Skeletal muscle cell (primary cell): ENCODE measurements around the gene LRCH1.

Experiments used
- DNase-seq: peaks from one replicate; pipeline ENCODE4 v3.0.0-alpha.2; 2010; ENCODE audit warnings: low read depth
- H3K4me3 ChIP-seq: 2 replicates; pipeline ENCODE4 v1.5.1; 2011; ENCODE audit warnings: low read depth, mild to moderate bottlenecking, control low read depth, low read length, moderate library complexity

The LRCH1 gene

DNA sequence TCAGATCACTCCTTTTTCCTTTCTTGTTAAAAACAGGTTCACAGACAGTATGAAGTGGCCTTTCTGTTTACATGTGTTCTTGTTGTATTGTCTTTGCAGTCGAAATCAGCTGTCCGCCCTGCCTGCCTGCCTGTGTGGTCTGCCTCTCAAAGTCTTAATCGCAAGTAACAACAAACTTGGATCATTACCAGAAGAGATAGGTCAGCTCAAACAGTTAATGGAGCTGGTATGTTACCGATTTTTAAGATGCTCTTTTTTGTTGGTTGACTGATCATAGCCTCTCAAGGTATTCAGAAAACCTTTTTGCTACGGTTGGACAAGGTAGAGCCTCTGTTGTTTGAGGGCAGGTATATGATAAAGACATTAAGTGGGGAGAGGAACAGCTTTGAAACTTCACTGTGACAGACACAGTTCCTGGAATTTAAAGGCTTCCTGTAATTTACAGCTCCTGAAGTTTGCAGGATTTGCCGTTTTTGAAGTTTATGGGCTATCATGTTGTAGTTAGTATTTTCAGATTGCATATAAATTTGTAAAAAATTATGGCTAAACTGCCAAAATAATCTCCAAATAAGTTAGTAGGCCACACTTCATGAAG, 116.1 kb downstream of the LRCH1 start:
- DNase-seq = no peak
- H3K4me3 ChIP-seq = no peak overlapping the region

DNA sequence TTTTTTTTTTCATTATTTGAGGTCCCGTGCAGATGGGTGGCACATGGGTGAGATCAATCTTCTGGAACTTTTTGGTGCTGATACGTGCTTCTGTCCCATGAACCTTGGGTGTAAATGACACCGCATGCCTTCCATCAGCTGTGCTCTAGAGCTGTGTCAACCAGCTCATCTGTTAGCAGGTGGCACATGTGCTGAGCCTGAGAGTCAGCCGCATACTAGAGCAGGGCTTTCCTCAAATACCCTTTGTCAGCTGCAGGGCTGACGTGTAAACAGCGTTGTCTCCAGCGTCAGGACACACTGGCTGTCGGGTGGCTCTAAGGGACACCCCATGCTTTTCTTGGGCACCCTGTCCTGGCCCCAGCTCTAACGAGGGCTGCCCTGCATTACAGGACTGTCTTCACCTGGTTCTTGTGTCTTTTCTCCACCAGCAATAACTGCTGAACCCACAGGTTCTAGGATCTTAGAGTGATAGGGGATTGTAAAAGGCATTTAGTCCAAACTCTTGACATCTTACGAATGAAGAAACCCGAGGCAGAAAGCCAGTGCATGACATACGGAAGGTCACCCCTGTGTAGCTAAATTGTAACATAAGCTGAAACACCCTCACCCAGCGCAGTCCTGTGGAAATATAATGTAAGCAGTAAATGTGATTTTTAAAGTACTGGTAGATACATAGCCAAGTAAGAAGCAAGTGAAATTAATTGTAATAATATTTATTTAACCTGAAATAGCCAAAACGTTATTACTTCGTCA, 119.5 kb downstream of the LRCH1 start:
- no peak overlapping the region for H3K4me3 ChIP-seq

DNA sequence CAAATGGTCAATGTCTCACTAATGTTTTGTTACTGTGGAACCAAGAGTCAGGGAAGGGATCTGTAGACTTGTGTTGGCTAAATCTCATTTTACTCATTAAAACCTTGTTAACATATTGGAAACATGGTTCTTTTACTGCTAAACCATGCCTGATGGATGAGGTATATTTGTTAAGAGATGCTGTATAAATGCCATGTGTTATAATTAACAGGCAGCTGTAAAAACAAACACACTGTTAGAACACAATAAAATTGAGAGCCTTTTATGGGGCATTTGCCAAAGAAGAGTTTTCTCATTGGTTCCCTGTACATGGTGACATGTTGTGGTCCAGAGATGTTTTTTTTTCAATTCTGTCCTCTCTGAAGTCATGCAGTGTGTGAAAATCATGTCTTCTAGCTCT, 122.0 kb downstream of the LRCH1 start:
- no peak for DNase-seq
- no peak overlapping the region for H3K4me3 ChIP-seq

More for the DNA sequence above, 119.5 kb downstream of the LRCH1 start:
- DNase-seq = no peak

GRCh38 chr13:46676378-46676725, 123.4 kb downstream of the LRCH1 start:
- no peak overlapping the region for H3K4me3 ChIP-seq

GRCh38 chr13:46679369-46680120, 126.6 kb downstream of the LRCH1 start:
- DNase-seq = peak; percentile 58
- H3K4me3 ChIP-seq = peak overlapping the region; percentile 31

More at GRCh38 chr13:46676378-46676725, 123.4 kb downstream of the LRCH1 start:
- DNase-seq = no peak

DNA sequence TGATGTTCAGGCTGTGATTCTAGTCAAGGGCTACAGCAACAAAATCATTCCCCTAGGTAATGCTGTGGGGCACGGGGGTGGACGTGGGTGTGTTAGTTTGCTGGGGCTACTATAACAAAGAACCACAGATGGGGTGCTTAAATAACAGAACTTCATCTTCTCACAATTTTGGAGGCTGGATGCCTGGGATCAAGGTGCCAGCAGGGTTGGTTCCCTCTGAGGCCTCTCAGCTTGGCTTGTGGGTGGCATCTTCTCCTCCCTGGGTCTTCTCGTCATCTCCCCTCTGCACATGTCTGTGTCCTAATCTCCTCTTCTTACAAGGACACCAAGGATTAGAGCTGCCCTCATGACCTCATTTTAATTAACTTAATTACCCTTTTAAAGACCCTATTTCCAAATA, 129.0 kb downstream of the LRCH1 start:
- no peak for DNase-seq
- no peak overlapping the region for H3K4me3 ChIP-seq

DNA sequence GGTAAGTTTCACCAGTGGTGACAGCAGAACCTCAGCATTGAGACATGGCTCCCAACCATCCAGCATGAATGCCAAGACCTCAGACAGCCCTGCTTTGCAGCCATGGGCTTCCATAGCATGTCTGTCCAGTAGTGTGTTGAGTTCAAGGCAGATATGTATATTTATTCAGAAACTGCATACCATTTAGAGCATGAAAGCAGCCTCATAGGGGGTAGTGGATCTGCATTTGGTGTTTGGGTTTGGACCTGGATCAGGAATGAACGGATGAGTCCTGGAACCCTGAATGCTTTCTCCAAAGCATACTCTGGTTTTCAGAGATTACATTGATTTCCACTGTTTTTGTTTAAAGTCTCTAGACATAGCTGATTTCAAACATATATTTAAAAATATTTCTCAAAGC, 129.7 kb downstream of the LRCH1 start:
- no peak for DNase-seq

GRCh38 chr13:46683676-46684260, 130.8 kb downstream of the LRCH1 start:
- no peak for DNase-seq
- no peak overlapping the region for H3K4me3 ChIP-seq

More for the DNA sequence above, 129.7 kb downstream of the LRCH1 start:
- H3K4me3 ChIP-seq = no peak overlapping the region

DNA sequence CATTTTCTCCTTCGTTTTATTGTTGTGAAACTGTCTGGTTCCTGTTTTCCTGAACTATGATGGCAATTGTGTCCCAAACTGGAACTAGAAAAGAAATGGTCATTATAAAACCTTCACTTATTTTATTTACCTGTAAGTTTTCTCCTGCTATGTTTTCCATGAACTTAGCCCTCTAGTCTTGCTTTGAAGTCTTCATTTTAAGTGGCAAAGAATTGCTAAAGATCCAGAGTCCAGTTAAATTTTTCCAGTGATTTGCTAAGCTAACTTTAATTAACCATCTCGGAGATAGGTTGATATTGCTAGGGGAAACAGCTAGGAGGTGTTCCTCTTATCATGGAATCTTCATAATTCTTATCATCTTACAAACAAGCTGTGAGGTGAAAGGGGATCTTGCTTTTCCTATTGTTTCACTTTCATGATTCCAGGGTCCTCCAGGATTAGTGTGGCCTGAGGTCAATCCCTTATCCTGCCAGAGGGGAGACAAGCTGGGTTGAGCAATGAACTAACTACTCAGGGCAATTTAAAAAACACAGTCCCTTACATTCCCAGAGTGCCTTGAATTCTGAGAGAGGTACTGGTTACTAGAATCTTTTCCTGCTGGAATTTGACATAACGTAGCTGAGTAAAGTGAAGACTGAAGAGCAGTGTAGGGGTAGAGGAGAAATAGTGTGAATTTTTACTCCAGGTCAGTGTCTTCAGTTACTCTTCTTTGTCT, 131.5 kb downstream of the LRCH1 start:
- DNase-seq = no peak
- H3K4me3 ChIP-seq = no peak overlapping the region

- no peak overlapping the region for H3K4me3 ChIP-seq
These were observed 132.2 kb downstream of the LRCH1 start for GRCh38 chr13:46685006-46685730.

DNA sequence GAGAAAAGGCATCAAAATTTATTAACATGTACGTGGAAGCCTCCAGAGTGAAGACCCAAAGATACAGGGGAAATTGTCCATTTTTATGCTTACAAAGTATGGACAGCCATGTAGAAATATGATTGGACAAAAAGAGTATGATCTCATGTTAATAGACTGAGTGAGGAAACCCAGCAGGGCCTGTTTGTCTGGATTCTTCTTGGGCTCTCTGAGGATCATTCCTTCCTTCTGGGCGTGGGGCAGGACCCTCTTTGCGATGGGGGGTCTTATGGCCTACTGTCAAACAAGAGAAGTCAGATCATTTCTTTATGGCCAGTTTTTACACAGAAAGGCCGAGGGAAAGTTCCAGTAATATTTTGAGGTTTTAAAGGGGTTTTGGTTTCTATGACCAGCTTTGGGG, 133.2 kb downstream of the LRCH1 start:
- H3K4me3 ChIP-seq = no peak overlapping the region
- DNase-seq = no peak

More at GRCh38 chr13:46685006-46685730, 132.2 kb downstream of the LRCH1 start:
- no peak for DNase-seq

DNA sequence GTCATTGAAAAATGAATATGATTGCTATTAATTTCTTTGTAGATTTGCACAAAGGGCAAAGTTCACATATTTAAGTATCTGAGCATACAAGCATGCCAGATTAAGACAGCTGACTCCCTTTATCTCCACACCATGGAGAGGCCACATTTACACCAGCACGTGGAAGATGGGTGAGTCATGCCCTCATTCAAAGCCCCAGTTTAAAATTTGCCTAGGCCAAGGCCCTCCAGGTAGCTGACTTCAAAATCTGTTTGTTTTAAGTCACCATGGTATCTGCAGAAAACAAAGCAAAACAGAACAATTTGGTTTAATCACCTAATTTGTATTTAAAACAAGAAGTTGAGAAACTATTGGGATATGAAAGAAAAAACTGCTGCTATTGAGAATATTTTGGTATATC, 134.8 kb downstream of the LRCH1 start:
- no peak overlapping the region for H3K4me3 ChIP-seq
- DNase-seq = no peak

DNA sequence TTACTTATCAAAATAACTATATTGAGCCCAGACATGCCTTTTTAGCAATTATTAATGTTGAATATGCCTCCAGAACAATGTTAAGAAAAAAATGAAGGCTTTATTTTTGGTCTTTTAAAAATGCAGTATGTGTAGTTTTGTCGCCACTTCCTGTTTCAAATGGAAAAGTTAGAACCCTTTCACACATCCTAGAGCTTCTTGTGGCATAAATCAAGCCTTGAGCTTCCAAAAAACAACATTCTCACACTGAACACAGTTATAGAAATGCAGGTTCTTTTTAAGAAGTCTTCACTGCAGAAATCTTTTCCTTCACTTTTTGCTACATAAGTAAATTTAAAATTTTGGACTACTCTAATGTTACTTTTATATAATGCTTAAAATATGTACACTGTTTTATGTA, 135.3 kb downstream of the LRCH1 start:
- no peak for DNase-seq
- H3K4me3 ChIP-seq = no peak overlapping the region

GRCh38 chr13:46698014-46698413, 145.0 kb downstream of the LRCH1 start:
- DNase-seq = no peak

DNA sequence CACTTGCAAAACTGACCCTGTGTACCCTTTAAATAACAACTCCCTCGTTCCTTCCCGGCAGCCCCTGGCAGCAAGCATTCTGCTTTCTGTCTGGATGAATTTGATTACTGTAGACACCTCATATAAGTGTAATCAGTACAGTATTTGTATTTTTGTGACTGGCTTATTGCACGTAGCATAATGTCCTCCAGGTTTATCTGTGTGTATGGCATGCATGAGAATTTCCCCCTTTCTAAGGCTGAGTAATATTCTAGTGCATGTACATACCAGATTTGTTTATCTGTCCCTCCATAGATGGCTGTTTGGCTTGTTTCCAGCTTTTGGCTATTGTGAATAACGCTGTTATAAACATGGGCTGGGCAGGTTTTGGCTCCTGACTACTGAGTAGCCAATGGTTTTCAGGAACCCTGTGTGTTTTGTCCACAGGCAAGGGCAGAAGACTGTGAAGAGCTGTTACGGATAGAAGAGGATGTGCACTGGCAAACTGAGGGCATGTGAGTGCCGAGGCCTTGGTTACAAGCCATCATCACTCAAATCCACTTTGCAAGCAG, 146.0 kb downstream of the LRCH1 start:
- no peak for DNase-seq
- H3K4me3 ChIP-seq = no peak overlapping the region

More at GRCh38 chr13:46698014-46698413, 145.0 kb downstream of the LRCH1 start:
- no peak overlapping the region for H3K4me3 ChIP-seq

- no peak for DNase-seq
- H3K4me3 ChIP-seq = no peak overlapping the region
These were observed 159.6 kb downstream of the LRCH1 start for GRCh38 chr13:46712524-46712923.

- H3K4me3 ChIP-seq = no peak overlapping the region
- no peak for DNase-seq
These were observed 162.4 kb downstream of the LRCH1 start for GRCh38 chr13:46715363-46715762.

- no peak overlapping the region for H3K4me3 ChIP-seq
- DNase-seq = no peak
These were observed 163.9 kb downstream of the LRCH1 start for GRCh38 chr13:46716821-46717220.

DNA sequence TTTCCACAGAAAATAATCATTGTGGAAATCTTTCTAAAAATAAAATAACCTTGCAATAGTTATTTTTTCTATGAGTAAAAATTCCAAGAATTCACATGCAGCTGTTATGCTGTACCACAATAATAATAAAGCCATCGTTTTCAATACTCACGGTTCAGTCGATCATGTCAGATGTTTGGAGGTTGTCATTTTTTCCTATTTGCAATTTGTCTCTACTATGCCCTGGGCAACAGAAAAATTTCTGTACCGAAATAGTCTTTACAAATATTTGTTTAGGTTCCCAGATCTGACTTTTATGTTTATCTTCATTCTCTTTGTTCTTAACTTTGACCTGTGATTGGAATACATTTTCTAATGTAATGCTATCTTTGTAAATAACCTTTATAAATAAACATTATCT, 164.3 kb downstream of the LRCH1 start:
- no peak for DNase-seq
- H3K4me3 ChIP-seq = no peak overlapping the region
